UCSD-AML1 (cell line): ENCODE measurements around the gene ZNF862.
"Not testable (repeated sequence)": the region's sequence is repeated elsewhere in the genome, so short reads cannot be mapped to it uniquely, and the experiment has no call there.

Experiments
- DNase-seq: peaks from one replicate; lab custom pipeline; 2025; ENCODE audit not compliant: unreplicated experiment; lab: John Stamatoyannopoulos, UW

Gene ZNF862

GRCh38 chr7:149824301-149824741 is 13.9 kb upstream of the ZNF862 start:
- no peak for DNase-seq

GRCh38 chr7:149824748-149825566 is 13.2 kb upstream of the ZNF862 start:
- DNase-seq: no peak

DNA sequence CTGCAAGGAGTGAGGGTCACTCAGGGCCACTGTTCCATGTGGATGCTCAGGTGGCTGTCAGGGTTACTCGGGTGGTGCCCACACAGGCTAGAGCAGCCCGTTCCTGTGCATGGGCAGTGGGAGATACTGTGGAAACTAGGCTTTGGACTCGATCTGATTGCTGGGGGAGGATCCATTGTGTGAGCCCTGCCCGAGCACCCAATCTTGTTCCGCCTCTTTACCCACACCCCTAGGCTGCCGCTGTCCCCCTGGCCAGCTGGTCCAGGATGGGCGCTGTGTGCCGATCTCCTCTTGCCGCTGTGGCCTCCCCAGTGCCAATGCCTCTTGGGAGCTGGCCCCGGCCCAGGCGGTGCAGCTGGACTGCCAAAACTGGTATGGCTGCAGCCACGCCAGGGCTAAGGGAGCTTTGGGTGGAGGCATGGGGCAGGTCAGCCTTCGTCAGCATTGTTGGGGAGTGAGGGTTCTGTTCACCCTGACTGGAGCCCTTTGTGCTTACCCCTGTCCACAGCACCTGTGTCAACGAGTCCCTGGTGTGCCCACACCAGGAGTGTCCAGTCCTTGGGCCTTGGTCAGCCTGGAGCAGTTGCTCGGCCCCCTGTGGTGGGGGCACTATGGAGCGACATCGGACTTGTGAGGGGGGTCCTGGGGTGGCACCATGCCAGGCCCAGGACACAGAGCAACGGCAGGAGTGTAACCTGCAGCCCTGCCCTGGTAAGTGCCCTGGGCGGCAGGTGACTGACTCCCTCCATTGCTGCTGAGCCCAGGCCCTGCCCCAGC is 12.4 kb upstream of the ZNF862 start:
- no peak for DNase-seq

DNA sequence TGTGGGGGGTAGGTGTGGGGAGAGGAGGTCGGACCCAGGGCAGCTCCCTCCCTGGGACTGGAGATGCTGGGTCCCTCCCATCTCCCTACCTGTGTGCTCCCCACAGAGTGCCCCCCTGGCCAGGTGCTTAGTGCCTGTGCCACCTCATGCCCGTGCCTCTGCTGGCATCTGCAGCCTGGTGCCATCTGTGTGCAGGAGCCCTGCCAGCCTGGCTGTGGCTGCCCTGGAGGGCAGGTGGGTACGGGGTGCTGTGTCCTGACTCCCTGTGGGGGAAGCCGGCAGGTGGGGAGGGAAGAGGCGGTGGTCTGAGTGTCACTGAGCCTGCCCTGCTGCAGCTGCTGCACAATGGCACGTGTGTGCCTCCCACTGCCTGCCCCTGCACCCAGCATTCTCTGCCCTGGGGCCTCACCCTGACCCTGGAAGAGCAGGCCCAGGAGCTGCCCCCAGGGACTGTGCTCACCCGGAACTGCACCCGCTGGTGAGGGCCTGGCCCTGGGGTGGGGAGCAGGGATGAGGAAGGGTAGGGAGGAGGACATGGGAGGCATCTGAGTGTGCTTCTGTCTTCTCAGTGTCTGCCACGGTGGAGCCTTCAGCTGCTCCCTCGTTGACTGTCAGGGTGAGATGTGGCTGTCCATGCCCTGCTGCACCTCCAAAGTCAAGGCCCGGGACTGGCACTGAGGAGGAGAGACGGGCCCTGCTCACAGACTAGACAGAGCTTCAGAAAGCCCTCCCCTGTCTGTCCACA is 11.7 kb upstream of the ZNF862 start:
- no peak for DNase-seq

- DNase-seq: no peak
Measured at GRCh38 chr7:149827089-149827981, 10.8 kb upstream of the ZNF862 start.

DNA sequence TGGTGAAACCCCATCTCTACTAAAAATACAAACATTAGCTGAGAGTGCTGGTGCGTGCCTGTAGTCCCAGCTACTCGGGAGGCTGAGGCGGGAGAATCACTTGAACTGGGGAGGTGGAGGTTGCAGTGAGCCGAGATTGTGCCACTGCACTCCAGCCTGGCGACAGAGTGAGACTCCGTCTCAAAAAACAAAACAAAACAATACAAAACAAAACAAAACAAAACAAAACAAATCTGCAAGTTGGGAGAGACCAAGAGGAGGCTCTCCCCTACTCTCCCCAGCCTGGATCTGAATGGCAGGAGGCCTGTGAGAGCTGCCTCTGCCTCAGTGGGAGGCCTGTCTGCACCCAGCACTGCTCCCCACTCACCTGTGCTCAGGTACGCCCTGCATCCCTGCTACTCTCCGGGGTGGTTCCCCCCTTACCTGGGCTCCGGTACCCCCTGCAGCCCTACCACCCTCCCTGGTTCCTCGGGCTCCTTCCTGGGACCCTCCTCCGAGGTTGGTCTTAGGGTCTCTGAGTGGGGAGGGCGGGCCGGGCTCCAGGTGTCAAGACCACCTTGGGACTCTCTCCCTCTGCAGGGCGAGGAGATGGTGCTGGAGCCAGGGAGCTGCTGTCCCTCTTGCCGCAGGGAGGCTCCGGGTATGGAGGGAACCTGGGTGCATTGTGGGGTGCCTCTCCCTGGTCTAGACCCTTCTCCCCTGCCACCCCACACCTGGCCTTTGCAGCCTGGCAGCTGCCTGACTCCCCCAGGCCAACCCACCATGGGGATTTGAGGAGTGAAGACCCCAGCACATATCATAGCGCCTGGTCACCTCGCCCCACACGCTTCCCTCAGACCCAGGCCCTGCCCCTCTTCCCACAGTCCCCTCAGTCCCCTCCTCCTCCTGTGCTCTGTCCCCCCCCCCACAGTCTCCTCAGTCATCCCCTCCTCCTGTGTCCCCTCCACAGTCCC is 9.5 kb upstream of the ZNF862 start:
- DNase-seq: no peak

- DNase-seq: not testable (repeated sequence)
Measured at GRCh38 chr7:149830527-149830926, 7.6 kb upstream of the ZNF862 start.

DNA sequence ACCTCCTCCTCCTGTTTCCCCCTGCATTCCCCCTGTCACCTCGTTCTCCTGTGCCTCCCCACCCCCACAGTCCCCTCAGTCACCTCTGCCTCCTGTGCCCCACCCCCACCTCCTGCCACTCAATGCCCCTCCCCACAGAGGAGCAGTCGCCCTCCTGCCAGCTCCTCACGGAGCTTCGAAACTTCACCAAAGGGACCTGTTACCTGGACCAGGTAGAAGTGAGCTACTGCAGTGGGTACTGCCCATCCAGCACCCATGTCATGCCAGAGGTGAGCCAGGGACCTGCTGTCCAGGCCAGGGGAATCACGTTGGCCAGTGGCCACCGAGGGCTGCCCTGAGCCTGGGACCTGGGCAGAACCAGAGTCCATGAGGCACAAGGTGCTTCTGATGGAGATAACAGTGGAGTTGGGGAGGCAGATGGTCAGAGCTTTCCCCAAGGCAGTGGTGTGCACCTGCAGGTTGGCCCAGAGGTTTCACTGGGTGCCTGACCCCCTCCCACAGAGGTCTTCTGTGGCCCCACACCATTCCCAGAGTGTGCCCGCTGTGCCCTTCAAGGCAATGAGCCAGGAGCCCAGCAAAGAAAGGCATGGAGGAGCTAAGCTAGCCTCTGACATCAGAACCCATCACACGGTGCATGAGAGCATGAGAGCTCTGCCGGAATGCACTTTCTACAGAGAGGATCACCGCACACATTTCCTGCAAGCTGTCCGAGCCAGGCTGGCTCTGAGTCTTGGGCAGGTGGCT is 7.0 kb upstream of the ZNF862 start:
- DNase-seq: no peak

DNA sequence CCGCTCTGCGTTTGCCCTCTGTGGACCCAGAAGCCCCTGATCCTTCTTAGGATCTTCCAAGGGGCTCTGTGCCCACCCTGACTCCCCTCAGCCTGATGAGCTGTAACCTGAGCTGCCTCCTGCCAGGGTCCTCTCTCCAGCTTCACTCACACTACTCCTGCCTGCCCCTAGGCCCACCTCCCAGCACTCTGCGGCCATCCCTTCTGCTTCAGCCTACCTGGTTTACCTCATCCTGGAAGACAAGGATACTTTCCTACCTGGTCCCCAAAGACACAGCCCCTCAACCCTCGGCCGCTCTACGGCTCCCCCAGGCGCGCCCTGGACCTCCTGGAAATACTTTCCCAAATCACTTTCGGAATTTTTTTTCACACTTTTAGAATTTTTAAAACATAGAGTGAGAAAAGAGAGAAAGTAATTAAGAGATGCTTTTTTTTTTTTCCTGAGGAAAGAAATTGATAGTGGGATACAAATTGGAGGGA is 6.4 kb upstream of the ZNF862 start:
- no peak for DNase-seq

- no peak for DNase-seq
Measured at GRCh38 chr7:149832332-149833041, 5.7 kb upstream of the ZNF862 start.

GRCh38 chr7:149833495-149834130 is 4.6 kb upstream of the ZNF862 start:
- no peak for DNase-seq

DNA sequence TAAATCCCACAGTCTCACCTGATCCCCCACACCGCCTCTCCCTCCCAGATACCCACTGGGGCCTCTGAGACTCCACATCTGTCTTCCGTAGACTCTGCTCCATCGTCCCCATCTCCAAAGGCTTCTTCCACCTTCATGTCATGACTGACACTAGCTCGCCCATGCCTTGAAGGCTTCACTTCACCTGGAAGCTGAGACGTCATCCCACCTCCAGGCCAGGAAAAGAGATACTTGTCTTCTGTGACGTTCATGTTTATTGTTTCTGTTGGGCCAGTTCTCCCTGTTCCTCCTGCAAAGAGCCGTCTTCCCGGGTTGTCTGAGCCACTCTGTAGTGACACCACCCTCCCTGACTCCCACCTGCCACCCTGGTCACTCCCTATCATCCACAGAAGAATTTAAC is 3.6 kb upstream of the ZNF862 start:
- DNase-seq: no peak

GRCh38 chr7:149836434-149836833 is 1.7 kb upstream of the ZNF862 start:
- no peak for DNase-seq

DNA sequence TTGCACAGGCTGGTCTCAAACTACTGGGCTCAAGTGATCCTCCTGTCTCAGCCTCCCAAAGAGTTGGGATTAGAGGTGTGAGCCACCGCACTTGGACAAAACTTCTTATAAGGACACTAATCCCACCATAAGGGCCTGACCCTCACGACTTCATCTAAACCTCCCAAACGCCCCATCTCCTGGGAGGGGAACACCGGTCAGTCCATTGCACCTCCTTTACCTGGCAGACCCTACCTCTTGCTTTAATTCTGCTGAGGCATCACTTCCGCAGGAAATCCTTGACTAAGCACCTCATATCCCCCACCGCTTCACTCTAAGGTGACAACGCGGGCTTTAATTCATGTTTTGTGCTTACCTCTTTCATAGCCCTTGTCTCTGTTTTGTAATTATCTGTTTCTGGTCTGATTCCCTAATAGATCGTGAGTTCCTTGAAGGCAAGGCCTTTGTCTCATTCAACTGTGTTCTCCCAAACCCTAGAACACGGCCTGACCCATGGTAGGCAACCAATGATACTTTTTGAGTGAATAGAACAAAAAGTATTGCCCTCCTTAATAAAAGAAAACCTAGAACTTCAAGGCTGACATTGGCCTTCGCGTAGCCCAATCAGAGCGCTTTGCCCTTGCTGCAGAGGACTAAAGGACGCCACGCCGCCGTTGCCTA is 481 bp upstream of the ZNF862 start:
- DNase-seq: no peak

- DNase-seq: no peak
Measured at GRCh38 chr7:149838992-149839408, 825 bp downstream of the ZNF862 start.

- no peak for DNase-seq
Measured at GRCh38 chr7:149839933-149840332, 1.8 kb downstream of the ZNF862 start.

DNA sequence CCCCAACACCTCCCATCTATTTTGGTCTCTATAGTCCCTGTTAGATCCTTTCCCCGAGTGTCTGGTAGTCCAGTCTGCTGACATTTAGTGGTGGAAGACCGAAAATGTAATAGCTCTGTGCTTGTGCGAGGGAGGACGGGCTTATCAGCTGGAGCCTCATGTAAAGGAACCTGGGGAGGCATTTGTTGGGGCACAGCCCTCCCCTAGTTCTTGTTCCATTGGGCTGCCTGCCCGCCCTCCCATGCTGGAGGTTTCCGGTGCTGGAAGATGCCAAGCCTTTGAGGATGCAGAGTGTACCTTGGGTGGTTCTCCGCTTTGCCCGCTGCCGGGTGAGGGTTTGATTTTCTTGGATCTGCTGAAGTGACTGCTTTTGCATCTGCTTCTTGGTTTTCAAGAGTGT is 5.4 kb downstream of the ZNF862 start:
- no peak for DNase-seq
